Thyroid gland (tissue), 4 donors: Measurements from ENCODE around the gene VSTM4. TPM values are rescaled to one million over a fixed set of nuclear protein-coding genes. Genes with fewer than 3 reads are reported as not detected.

ENCODE experiments used
- DNase-seq, 2 donors: peaks; one replicate each; pipeline ENCODE4 v3.0.0-alpha.2; 2019
- H3K27ac ChIP-seq, 3 donors: fragments of 200-600 bp; sonication (generic); 1 replicate in 2 of 3; 2 replicates in 1 of 3; pipeline ENCODE4 v1.5.1; 2016 to 2019; ENCODE audit warnings: mild to moderate bottlenecking in 1 of 3, moderate library complexity in 1 of 3
- H3K27me3 ChIP-seq: fragments of 200-600 bp; sonication (generic); one replicate; pipeline ENCODE4 v1.5.1; 2019
- H3K36me3 ChIP-seq, 2 donors: fragments of 200-600 bp; sonication (generic); one replicate each; pipeline ENCODE4 v1.5.1; 2016 to 2019
- H3K4me1 ChIP-seq, 2 donors: fragments of 200-600 bp; sonication (generic); one replicate each; pipeline ENCODE4 v1.5.1; 2017 to 2019
- H3K4me3 ChIP-seq, 3 donors: fragments of 200-600 bp; sonication (generic); replicated peaks in 1 of 3; 1 replicate in 2 of 3; 2 replicates in 1 of 3; pipeline ENCODE4 v1.5.1; 2016; ENCODE audit warnings: mild to moderate bottlenecking in 1 of 3
- H3K9me3 ChIP-seq: fragments of 200-600 bp; sonication (generic); one replicate; pipeline ENCODE4 v1.5.1; 2017
- POLR2A ChIP-seq, 2 donors: fragments of 450-650 bp; IDR thresholded peaks; one replicate each; pipeline ENCODE4 v1.6.1; 2017; ENCODE audit warnings: antibody characterized with exemption in 2 of 2, mild to moderate bottlenecking in 2 of 2, moderate library complexity in 1 of 2
- WGBS, 2 donors: methylation state at CpG; one replicate each; pipeline ENCODE4 v1.1.5; 2017; 5-methylcytosine and 5-hydroxymethylcytosine counted together
- intact Hi-C: fragments of 100-400 bp; cut with DNase I; formaldehyde crosslinking; loops from one replicate; pipeline ENCODE4 v1.15.1; 2023
- total RNA-seq, 4 donors: library from RNA; depleted of rRNA; stranded (reverse); fragments of >200 nt; gene quantifications; one replicate each; pipeline ENCODE4 v1.2.3, GENCODE V29; 2016
- TF ChIP-seq, protein P1 (sequence below), 6 experiments: fragments of 200-600 bp in 3 of 6; fragments of 450-650 bp in 3 of 6; sonication (generic) in 3 of 6; IDR thresholded peaks; one replicate each; pipeline ENCODE4 v1.5.1; 2016 to 2019; ENCODE audit warnings: antibody characterized with exemption in 6 of 6, mild to moderate bottlenecking in 2 of 6, inconsistent platforms in 1 of 6, moderate library complexity in 1 of 6

Gene VSTM4
- total RNA-seq, 4 donors from 2014 or later = 42.9 to 220 (median 142) TPM

DNA sequence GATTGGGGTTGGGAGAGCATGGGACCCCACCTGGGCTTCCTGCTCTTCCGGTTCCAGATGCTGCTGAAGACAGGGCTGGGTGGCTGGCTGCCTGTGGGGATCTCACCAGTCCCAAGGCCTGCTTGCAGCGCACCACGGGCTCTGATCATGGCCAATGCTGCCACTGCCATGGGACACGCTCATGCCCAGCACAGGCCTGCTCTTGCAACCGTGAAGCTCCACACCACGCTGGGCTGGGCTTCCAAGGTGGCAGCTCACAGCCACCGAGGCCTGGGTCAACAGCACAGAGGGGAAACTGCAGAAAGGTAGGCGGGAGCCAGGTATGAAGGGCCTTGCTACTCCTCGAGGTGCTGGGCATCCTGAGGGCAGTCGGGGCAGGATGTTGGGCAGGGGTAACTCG lies 103.6 kb downstream of the VSTM4 start:
- intact Hi-C loops = no loop called here
- WGBS, 2 donors = 93 to 95% methylated on average over 7 to 11 of the region's 11 CpGs
- Histone ChIP-seq H3K4me1 (peaks cover 16 to 26% of the 10 kb centered on the region in 2 donors), H3K27ac (no peak overlapping the region), H3K27me3 (no peaks in the 10 kb centered on the region), H3K4me3 (no peak overlapping the region), H3K9me3 (no peaks in the 10 kb centered on the region), H3K36me3 (no peaks in the 10 kb centered on the region)
- DNase-seq = no peak
- TF ChIP-seq, protein P1, sequence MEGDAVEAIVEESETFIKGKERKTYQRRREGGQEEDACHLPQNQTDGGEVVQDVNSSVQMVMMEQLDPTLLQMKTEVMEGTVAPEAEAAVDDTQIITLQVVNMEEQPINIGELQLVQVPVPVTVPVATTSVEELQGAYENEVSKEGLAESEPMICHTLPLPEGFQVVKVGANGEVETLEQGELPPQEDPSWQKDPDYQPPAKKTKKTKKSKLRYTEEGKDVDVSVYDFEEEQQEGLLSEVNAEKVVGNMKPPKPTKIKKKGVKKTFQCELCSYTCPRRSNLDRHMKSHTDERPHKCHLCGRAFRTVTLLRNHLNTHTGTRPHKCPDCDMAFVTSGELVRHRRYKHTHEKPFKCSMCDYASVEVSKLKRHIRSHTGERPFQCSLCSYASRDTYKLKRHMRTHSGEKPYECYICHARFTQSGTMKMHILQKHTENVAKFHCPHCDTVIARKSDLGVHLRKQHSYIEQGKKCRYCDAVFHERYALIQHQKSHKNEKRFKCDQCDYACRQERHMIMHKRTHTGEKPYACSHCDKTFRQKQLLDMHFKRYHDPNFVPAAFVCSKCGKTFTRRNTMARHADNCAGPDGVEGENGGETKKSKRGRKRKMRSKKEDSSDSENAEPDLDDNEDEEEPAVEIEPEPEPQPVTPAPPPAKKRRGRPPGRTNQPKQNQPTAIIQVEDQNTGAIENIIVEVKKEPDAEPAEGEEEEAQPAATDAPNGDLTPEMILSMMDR (IDR thresholded peaks at IDR 0.05) = no peak
- TF ChIP-seq POLR2A (IDR thresholded peaks at IDR 0.05) = no peak

DNA sequence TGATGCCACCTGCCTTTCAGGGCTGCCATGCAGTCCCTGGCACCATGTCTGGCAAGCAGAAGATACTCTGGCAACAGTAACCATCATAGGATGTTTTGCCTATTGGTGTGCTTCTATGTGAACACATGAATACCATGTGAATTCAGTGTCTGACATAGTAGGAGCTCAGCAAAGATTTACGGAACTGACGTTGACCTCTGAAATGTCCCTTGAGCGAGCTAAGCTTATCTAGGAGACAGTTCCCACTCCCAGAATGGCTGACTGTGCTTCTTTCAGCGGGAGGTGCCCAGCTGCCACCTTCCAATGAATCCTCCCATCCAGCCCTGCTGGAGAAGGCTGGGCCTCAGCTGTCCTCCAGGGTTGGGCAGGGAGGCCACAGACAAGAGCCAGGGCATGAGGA lies 104.5 kb downstream of the VSTM4 start:
- 48 to 54% methylated on average over 4 of the region's 4 CpGs for WGBS, 2 donors
- no peak for DNase-seq
- no peaks in the 10 kb centered on the region for H3K9me3 ChIP-seq
- intact Hi-C loops = no loop called here
- H3K36me3 ChIP-seq = no peaks in the 10 kb centered on the region
- no peaks in the 10 kb centered on the region for H3K27me3 ChIP-seq
- TF ChIP-seq, protein P1 (IDR thresholded peaks at IDR 0.05) = no peak
- TF ChIP-seq POLR2A (IDR thresholded peaks at IDR 0.05) = no peak
- H3K4me3 ChIP-seq = no peak overlapping the region
- H3K27ac ChIP-seq = no peak overlapping the region
- H3K4me1 ChIP-seq = peaks cover 16 to 26% of the 10 kb centered on the region in 2 donors

DNA sequence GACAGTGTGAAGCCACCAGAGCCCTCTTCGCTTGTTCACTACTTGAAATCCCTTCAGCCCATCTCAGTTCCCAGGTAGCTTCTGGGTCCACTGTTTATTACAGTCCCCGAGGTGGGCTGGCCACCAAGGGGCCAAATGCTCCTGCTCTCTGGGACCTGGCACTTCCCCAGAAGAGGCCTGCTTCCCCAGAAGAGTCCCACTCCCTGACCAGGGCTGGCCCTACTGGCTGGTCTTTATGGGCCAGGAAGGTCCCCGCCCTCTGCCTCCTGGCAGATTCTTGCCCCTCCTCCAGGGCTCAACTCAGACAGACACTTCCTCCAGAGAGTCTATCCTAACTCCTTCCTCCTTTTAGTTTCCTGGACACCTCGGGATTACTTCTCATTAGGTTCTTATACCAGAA lies 105.0 kb downstream of the VSTM4 start:
- H3K4me1 ChIP-seq = peaks cover 17 to 31% of the 10 kb centered on the region in 2 donors
- no peaks in the 10 kb centered on the region for H3K9me3 ChIP-seq
- TF ChIP-seq POLR2A (IDR thresholded peaks at IDR 0.05) = no peak
- TF ChIP-seq, protein P1 (IDR thresholded peaks at IDR 0.05) = no peak
- H3K36me3 ChIP-seq = no peaks in the 10 kb centered on the region
- WGBS, 2 donors = 66 to 67% methylated on average over 4 of the region's 4 CpGs
- no peak overlapping the region for H3K4me3 ChIP-seq
- H3K27ac ChIP-seq = no peak overlapping the region
- intact Hi-C loops = no loop called here
- DNase-seq = no peak
- H3K27me3 ChIP-seq = no peaks in the 10 kb centered on the region

DNA sequence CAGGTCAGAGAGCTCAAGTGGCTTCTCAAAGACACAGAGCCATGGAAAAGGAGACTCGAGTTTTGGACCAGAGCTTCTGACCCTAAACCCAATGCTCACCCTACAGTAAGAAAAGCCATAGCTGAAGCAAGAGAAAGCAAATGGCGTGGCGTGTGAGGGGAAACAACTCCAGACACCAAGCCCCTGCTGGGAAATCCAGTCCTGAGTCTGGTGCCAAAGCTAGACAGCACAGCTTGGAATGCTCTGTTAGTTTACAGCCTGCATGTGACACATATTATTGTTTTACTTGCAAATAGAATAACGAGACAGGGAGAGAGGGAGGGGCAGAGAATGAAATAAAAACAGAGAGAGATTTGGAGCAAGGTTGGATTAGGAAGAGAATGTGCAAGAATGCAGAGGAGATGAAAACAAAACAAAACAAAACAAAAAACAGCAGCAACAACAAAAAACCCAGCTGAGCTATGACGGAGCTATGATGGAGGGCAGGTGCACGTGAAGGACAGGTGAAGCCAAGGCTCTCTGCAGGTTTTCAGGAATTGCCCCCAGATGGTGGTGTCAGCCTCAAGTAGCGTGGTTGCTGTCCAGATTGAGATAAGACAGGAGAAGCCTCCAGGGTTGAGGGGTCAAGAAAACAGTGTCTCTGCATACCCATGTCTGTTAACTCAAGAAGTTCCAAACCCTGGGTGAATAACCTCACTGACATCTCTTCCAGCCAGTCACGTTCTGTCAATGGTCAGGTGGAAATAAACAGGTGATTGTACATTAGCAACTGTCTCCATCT lies 105.9 kb downstream of the VSTM4 start:
- peaks cover 19 to 26% of the 10 kb centered on the region in 2 donors for H3K4me1 ChIP-seq
- no peak overlapping the region for H3K4me3 ChIP-seq
- no peaks in the 10 kb centered on the region for H3K9me3 ChIP-seq
- WGBS, 2 donors = 40 to 50% methylated on average over 8 of the region's 8 CpGs
- no peaks in the 10 kb centered on the region for H3K27me3 ChIP-seq
- no peak overlapping the region for H3K27ac ChIP-seq
- TF ChIP-seq POLR2A (IDR thresholded peaks at IDR 0.05) = no peak
- TF ChIP-seq, protein P1 (IDR thresholded peaks at IDR 0.05) = no peak
- H3K36me3 ChIP-seq = no peaks in the 10 kb centered on the region
- no peak for DNase-seq
- intact Hi-C loops = no loop called here

DNA sequence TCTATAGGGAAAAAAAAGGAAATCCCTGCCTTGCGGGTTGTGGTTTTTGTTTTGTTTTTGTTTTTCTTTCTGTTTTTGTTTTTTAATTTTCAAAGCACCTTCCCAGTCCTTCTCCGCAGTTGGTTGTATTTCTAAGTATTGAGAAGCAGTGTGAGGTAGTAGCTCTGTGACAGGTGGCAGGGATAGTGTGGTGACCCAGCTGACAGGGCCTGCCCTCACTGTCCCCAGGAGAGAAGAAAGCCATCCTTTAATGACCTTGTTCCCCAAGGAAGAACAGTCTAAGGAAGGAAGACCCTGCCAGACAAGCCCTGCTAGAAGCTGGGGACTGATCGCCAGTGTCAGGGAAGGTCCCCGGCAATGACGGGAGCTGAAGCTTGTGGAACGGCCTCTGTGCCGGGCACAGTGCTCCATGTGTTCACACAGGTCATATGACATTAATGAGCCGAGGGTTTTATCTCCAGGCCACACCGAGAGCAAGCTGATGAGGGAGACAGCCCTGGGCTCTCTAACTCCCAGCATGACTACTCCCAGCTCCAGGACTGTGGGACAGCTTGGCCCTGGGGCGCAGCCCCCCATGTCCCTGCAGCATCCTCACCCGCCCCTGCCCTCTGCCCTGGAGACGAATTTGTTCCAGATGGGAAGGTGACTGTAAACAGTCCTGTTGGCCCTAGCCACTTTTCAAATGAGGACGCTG lies 106.7 kb downstream of the VSTM4 start:
- no peak for DNase-seq
- WGBS, 2 donors = 49 to 76% methylated on average over 11 to 13 of the region's 13 CpGs
- Histone ChIP-seq H3K9me3 (no peaks in the 10 kb centered on the region), H3K4me1 (peaks cover 19 to 25% of the 10 kb centered on the region in 2 donors), H3K27ac (no peak overlapping the region), H3K4me3 (no peak overlapping the region), H3K36me3 (no peaks in the 10 kb centered on the region), H3K27me3 (no peaks in the 10 kb centered on the region)
- intact Hi-C loops = no loop called here
- no peak for TF ChIP-seq POLR2A (IDR thresholded peaks at IDR 0.05)
- TF ChIP-seq, protein P1 (IDR thresholded peaks at IDR 0.05) = no peak
